ENCODE data around the gene KCTD5.
"Not testable (repeated sequence)": the region's sequence is repeated elsewhere in the genome, so short reads cannot be mapped to it uniquely, and the experiment has no call there.

Gene KCTD5

DNA sequence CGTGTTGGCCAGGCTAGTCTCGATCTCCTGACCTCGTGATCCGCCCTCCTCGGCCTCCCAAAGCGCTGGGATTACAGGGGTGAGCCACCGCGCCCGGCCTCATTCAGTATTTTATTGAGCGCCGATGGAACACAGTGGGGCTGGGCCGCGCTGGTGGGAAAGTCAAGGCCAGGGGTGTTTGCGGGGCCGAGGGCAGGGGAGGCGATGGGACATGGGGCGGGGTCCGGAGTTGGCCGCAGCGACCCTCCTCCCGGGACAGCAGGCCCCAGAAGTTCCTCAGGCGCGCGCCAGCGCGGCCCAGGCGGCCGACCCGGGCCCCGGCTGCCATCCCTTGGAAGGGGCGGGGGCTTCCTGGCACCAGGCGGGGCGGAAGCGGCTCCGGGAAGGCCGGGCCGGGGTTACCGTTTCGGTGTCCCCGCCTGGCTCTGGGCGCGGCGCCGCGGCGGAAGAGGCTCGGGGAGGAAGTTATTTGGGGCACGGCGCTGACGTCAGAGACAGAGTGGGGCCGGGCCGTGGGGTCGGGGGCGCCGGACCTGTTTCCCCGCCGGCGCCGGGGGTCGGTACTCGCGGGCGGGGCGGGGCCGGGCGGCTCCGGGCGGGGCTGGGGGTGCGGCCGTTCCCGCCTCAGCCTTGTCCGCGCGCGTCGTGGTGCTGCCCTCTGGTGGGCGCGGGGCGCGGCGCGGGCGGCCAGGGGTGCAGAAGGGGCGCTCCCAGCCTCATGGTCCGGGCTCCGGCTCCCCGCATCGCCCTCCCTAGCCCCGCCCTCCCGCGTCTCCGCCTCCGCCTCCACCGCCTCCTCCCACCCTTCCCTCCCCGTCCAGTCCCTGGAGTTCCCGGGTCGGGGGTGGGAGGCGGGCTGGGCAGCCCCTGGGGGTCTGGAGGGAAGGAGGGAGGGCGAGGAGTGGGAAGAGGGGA is 38.7 kb downstream of the KCTD5 start:
- peak overlapping the region; percentile 54 for H3K4me3 ChIP-seq (replicated peaks; ENCODE audit: low read depth, low read length)
- peak; percentile 27 for DNase-seq (ENCODE audit: extremely low read depth, low read depth)
- TF ChIP-seq, protein P1, sequence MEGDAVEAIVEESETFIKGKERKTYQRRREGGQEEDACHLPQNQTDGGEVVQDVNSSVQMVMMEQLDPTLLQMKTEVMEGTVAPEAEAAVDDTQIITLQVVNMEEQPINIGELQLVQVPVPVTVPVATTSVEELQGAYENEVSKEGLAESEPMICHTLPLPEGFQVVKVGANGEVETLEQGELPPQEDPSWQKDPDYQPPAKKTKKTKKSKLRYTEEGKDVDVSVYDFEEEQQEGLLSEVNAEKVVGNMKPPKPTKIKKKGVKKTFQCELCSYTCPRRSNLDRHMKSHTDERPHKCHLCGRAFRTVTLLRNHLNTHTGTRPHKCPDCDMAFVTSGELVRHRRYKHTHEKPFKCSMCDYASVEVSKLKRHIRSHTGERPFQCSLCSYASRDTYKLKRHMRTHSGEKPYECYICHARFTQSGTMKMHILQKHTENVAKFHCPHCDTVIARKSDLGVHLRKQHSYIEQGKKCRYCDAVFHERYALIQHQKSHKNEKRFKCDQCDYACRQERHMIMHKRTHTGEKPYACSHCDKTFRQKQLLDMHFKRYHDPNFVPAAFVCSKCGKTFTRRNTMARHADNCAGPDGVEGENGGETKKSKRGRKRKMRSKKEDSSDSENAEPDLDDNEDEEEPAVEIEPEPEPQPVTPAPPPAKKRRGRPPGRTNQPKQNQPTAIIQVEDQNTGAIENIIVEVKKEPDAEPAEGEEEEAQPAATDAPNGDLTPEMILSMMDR (IDR thresholded peaks at IDR 0.05; ENCODE audit: low read depth, low read length, missing control alignments): peak; percentile 41

DNA sequence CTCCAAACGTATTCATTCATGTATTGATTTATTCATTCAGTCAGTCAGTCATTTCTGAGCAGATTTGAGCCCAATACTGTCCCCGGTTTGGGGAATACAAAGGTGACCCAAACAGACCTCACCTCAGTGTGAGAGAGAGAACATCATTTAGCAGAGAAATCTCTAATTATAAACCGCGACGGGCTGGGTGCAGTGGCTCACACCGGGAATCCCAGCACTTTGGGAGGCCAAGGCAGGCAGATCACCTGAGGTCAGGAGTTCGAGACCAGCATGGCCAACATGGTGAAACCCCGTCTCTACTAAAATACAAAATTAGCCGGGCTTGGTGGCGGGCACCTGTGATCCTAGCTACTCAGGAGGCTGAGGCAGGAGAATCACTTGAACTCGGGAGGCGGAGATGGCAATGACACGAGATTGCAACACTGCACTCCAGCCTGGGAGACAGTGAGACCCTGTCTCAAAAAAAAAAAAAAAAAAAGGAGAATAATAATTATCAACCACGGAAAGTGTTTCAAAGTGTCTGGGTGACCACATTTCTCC is 39.4 kb downstream of the KCTD5 start:
- H3K4me3 ChIP-seq (replicated peaks; ENCODE audit: low read depth, low read length): peak overlapping the region; percentile 54
- not testable (repeated sequence) for DNase-seq (ENCODE audit: extremely low read depth, low read depth)

GRCh38 chr16:2724088-2724676 is 41.9 kb downstream of the KCTD5 start:
- TF ChIP-seq, protein P1 (IDR thresholded peaks at IDR 0.05; ENCODE audit: low read depth, low read length, missing control alignments): no peak
- DNase-seq (ENCODE audit: extremely low read depth, low read depth): no peak
- no peak overlapping the region for H3K4me3 ChIP-seq (replicated peaks; ENCODE audit: low read depth, low read length)

DNA sequence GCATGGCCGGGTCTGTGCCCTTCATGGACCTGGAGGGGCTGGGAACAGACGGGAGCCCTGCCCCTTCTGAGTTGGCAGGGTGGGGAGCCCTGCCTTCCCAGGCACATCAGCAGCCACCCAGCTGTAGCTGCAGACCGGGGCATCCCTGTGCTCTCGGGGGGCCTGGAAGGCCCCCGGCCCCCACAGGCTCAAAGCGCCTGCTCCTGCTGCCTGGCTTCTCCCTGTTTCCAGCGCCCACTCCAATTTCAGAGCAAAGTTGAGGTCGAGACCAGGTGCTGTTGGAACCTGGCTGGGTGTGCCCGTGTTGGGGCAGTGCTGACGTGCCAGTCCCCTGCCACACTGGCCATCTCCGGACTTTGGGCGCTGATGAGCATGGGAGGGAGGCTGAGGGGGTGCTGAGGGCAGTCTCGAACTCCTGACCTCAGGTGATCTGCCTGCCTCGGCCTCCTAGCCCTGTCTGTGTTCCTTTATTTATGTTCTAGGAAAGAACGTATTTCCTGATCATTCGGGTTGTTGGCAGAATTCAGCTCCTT is 42.6 kb downstream of the KCTD5 start:
- no peak overlapping the region for H3K4me3 ChIP-seq (replicated peaks; ENCODE audit: low read depth, low read length)
- DNase-seq (ENCODE audit: extremely low read depth, low read depth): no peak
- TF ChIP-seq, protein P1 (IDR thresholded peaks at IDR 0.05; ENCODE audit: low read depth, low read length, missing control alignments): no peak

GRCh38 chr16:2726923-2727322 is 44.6 kb downstream of the KCTD5 start:
- H3K4me3 ChIP-seq (replicated peaks; ENCODE audit: low read depth, low read length): no peak overlapping the region
- TF ChIP-seq, protein P1 (IDR thresholded peaks at IDR 0.05; ENCODE audit: low read depth, low read length, missing control alignments): no peak
- no peak for DNase-seq (ENCODE audit: extremely low read depth, low read depth)

DNA sequence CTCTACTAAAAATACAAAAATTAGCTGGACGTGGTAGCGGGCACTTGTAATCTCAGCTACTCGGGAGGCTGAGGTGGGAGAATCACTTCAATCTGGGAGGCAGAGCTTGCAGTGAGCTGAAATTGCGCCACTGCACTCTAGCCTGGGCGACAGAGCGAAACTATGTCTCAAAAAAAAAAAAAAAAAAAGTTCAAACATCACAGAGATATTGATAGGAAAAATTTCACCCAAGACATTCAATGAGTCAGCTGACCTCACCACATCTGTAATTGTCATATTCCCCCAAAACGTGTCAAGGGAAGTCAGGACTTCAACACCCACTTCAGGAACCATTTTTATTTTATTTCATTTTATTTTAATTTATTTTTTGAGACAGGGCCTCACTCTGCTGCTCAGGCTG is 45.7 kb downstream of the KCTD5 start:
- H3K4me3 ChIP-seq (replicated peaks; ENCODE audit: low read depth, low read length): no peak overlapping the region
- DNase-seq (ENCODE audit: extremely low read depth, low read depth): no peak
- TF ChIP-seq, protein P1 (IDR thresholded peaks at IDR 0.05; ENCODE audit: low read depth, low read length, missing control alignments): no peak

All from HFF-Myc (cell line).